GM21529 (cell line): ENCODE results near the gene PPIA.
"Not testable (repeated sequence)": the region's sequence is repeated elsewhere in the genome, so short reads cannot be mapped to it uniquely, and the experiment has no call there.

Source experiments
- ATAC-seq: cut with Tn5 transposase; IDR thresholded peaks from one replicate; pipeline ENCODE4 v1.9.1; 2021; ENCODE audit not compliant: unreplicated experiment

Gene PPIA

DNA sequence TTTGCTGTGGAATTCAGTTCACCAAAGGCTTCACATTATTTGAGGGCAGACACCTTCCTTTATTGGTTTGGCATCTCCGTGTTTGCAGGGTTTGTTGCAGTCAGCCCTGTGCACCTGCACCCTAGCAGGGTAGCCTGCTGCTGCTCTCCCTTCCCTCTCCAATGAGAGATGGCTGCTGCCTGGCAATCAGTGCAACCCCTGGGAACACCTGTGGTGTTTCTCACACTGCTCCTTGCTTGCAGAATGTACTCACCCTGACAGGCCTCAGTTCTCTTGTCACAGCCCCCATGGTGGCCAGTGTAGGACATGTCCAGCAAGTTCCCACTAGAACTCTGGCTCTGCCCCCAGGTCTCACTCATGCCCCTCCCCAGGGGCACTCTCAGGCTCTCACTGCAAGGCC is 12.1 kb upstream of the PPIA start:
- no peak for ATAC-seq

DNA sequence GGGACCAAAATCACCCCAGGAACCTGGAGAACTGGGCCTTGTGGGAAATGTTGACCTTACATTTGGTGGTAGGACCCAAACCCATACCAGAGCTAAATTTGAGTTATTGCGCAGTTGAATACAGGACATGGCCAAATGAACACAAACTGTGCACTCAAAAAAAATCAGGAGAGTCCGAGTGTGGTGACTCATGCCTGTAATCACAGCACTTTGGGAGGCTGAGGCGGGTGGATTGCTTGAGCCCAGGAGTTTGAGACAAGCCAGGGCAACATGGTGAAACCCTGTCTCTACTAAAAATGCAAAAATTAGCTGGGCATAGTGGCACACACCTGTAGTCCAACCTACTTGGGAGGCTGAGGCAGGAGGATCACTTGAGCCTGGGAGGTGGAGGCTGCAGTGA is 11.3 kb upstream of the PPIA start:
- not testable (repeated sequence) for ATAC-seq

GRCh38 chr7:44787041-44787440 is 9.4 kb upstream of the PPIA start:
- no peak for ATAC-seq

DNA sequence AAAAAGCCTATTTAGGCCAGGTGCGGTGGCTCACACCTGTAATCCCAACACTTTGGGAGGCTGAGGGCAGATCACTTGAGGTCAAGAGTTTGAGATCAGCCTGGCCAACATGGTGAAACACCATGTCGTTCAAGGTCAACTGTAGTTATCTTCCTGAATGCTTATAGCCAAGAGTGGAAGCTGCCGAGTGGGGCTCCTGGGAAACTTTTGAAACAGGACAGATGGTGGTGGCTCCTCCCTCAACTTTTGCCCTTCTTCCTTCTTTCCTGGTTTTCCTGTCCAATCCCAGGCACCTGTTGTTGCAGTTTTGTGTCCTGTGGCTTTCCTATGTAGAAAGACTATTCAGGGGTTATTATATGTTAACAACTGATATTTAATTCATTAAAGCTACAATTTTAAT is 8.7 kb upstream of the PPIA start:
- ATAC-seq: no peak

GRCh38 chr7:44789990-44790389 is 6.5 kb upstream of the PPIA start:
- no peak for ATAC-seq

GRCh38 chr7:44791278-44792219 is 4.9 kb upstream of the PPIA start:
- ATAC-seq: no peak

DNA sequence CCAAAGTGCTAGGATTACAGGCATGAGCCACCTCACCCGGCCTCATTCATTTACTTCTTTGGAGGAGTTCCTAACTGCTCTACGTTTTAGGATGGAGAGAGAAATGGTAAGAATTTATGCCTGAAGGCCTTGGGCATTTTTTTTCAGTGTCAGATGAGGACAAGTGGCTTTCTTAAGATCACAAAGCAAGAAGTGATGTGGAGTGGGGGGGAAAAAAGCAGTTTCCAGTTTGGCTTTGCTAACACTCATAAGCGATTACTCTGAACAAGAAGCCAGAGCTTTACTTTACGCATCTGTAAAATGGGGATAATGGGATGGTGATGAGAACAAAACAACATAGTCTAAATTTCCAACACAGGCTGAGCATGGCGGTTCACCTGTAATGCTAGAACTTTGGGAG is 2.6 kb upstream of the PPIA start:
- ATAC-seq: no peak

- ATAC-seq: no peak
These were observed 2.1 kb upstream of the PPIA start for GRCh38 chr7:44794331-44794730.

DNA sequence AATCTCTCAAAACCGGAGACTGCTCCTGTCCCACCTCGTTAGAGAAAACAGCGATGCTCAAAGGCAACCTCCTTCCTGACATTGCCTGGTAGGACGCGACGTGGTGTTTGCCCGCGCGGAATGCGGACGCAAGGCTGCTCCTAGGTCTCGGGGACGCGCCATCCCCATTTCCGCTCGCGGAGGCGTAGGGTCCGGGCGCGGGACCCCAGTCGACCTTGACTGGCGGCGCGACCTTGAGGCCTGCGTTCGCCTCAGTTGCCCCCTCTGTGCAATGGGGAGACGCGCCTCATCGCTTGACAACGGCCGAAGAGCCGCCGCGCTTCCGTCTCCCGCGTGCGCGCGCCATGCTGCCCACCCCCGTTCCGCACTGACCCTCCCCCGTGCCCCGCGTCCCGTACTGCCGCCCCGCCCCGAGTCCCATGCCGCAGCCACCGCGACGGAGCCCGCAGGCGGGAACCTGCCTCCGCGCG is 412 bp upstream of the PPIA start:
- peak; percentile 16 for ATAC-seq

DNA sequence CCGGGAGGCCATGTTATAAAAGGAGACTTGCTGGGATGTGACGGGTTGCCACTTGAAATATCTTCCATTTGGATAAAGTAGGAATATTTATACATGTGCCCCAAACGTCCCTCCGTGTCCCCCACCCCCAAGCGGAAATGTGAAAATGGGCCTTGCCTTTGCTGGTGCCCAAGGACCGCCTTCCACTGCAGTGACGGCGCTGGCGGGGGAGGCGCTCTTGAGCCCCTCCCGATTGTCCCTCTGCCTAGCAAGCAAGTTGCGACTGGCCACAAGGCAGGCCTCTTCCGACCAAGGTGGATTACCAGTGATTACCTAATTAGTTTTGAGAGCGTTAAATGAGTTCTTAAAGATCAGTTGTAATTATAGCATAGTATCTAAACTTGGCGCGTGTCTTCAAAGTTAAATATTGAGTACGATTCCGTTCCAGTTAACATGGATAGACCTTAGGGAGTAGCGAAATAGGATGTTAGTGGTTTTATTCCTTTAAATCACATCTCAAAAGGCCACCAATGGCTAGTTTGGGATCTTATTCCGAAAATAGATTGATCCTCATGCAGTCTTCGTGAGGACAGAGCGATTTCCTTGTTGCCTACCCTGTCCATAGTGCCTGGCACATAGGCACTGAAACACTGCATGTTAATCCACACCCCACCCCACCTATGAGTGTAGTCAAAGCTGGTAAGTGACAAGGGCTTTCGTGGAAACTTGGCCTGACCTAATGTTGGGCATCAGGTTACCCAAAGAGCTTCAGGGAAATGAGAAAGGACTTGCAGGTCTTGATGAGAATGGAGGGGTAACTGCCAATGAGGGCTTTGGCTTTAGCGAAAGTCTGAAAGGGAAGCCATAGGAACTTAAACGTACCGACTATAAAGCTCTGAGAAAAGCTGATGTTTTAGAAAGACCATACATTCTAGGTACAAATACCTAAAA is 1.1 kb downstream of the PPIA start:
- ATAC-seq: peak; percentile 52

DNA sequence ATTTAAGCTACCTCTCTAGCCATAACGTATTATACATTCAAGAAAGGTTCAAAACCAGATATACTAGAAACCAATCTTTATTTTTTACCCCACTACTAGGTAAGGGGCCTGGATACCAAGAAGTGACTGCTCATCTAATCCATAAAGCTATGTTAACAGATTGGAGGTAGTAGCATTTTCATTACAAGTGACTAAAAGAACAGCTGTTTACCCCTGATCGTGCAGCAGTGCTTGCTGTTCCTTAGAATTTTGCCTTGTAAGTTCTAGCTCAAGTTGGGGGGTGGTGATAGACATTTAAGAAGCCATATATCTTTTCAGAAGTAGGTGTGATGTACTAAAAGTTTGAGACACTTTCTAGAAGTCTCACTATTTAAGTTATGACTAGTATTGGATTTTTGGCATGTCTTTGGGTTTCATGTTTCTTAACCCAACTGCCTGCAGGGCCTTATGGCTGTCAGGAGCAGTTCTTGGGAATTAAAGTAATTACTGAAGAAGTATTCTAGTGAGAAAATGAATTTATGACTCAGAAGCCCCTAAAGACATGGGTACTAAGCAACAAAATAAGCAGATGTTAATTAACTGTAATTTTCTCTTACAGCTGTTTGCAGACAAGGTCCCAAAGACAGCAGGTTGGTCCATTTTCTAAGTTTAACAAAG is 2.3 kb downstream of the PPIA start:
- no peak for ATAC-seq

DNA sequence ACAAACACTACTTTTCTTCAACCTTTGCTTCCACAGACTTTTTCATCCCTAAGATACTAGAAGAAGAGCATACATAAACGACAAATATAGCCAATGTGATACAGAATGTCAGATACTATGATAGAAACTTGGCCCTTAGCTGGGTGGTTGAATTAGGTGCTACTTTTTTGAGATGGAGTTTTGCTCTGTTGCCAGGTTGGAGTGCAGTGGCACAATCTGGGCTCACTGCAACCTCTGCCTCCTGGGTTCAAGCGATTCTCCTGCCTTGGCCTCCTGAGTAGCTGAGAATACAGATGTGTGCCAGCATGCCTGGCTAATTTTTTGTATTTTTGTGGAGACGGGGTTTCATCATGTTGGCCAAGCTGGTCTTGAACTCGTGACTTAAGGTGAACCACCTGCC is 3.5 kb downstream of the PPIA start:
- no peak for ATAC-seq

- ATAC-seq: no peak
These were observed 5.4 kb downstream of the PPIA start for GRCh38 chr7:44801890-44802289.

DNA sequence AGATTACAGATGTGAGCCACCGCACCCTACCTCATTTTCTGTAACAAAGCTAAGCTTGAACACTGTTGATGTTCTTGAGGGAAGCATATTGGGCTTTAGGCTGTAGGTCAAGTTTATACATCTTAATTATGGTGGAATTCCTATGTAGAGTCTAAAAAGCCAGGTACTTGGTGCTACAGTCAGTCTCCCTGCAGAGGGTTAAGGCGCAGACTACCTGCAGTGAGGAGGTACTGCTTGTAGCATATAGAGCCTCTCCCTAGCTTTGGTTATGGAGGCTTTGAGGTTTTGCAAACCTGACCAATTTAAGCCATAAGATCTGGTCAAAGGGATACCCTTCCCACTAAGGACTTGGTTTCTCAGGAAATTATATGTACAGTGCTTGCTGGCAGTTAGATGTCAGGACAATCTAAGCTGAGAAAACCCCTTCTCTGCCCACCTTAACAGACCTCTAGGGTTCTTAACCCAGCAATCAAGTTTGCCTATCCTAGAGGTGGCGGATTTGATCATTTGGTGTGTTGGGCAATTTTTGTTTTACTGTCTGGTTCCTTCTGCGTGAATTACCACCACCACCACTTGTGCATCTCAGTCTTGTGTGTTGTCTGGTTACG is 6.0 kb downstream of the PPIA start:
- no peak for ATAC-seq

GRCh38 chr7:44803828-44804519 is 7.5 kb downstream of the PPIA start:
- ATAC-seq: not testable (repeated sequence)

DNA sequence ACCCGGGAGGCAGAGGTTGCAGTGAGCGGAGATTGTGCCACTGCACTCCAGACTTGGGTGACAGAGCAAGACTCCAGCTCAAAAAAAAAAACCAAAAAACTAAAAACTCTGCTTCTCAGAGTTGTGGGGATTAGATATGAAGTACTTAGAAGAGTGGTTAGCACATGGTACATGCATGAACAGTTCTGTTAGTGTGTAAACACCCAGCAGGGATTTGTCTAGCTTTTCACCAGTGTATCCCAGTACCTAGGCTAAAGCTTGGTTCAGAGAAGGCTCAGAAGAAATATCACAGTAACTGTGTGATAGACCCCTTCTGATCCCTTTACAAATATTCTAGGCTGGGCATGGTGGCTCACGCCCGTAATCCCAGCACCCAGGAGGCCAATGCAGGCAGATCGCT is 9.5 kb downstream of the PPIA start:
- no peak for ATAC-seq

DNA sequence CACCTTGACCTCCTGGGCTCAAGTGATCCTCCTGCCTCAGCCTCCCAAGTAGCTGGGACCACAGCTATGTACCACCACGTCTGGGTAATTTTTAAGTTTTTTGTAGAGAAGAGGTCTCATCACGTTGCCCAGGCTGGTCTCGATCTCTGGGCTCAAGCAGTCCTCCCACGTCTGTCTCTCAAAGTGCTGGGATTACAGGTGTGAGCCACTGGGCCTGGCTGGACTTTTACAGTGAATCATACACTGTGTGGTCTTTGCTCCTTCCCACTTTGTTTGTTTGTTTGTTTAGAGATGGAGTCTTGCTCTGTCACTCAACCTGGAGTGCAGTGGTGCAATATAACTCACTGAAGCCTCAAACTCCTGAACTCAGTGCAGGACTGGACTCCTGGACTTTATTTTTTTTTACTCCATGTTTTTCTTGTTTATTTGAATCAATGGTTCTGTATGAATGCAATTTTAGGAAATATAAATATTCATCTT is 12.5 kb downstream of the PPIA start:
- no peak for ATAC-seq

DNA sequence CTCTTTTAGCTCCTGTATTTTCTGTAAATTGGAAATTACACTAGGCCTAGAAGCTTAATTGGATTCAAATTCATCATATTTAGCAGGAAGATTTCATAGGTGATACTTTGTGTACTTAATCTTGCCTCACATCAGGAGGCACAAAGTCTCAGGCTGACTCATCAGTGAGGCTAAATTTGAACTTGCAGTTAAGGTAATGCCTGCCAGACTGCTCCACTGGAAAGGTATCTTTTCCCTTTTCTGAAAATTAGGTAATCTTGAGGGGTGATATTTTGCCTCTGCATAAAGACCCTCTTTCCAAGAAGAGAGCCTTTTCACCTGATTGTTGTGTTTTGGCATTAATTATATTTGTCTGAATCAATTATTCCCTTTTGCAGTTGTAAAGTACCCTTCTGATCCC is 14.6 kb downstream of the PPIA start:
- no peak for ATAC-seq

GRCh38 chr7:44811571-44811970 is 15.1 kb downstream of the PPIA start:
- no peak for ATAC-seq

- no peak for ATAC-seq
These were observed 18.4 kb downstream of the PPIA start for GRCh38 chr7:44814919-44815318.
